IPS-20b (cell line): ENCODE measurements around the gene PRPS1.
A peak's percentile ranks its signal among the peaks of the same experiment; 100 is the strongest.
"Not testable (repeated sequence)": the region's sequence is repeated elsewhere in the genome, so short reads cannot be mapped to it uniquely, and the experiment has no call there.

Source experiments
- H3K27ac ChIP-seq: one replicate; pipeline ENCODE4 v1.5.1; 2013; ENCODE audit warnings: low read length
- H3K27me3 ChIP-seq: 2 replicates; pipeline ENCODE4 v1.6.1; 2013; ENCODE audit warnings: mild to moderate bottlenecking, low read length, inconsistent platforms; ENCODE audit not compliant: insufficient read depth
- H3K36me3 ChIP-seq: 2 replicates; pipeline ENCODE4 v1.6.1; 2013; ENCODE audit warnings: low read depth, mild to moderate bottlenecking, inconsistent platforms, low read length, moderate library complexity; ENCODE audit not compliant: insufficient read depth
- H3K4me1 ChIP-seq: 2 replicates; pipeline ENCODE4 v1.6.1; 2013; ENCODE audit warnings: mild to moderate bottlenecking, control low read depth, inconsistent platforms, low read length, moderate library complexity; ENCODE audit not compliant: insufficient read depth
- H3K4me3 ChIP-seq: 2 replicates; pipeline ENCODE4 v1.5.1; 2013; ENCODE audit warnings: mild to moderate bottlenecking, low read length, inconsistent platforms
- H3K9ac ChIP-seq: 2 replicates; pipeline ENCODE4 v1.6.1; 2013; ENCODE audit warnings: low read depth, mild to moderate bottlenecking, inconsistent platforms, low read length, moderate library complexity
- H3K9me3 ChIP-seq: 2 replicates; pipeline ENCODE4 v1.6.1; 2013; ENCODE audit warnings: mild to moderate bottlenecking, low read depth, low read length, inconsistent platforms; ENCODE audit not compliant: insufficient read depth

The PRPS1 gene

GRCh38 chrX:107667426-107667825 lies 39.1 kb downstream of the PRPS1 start:
- Histone ChIP-seq H3K4me3 (no peak overlapping the region), H3K9me3 (no peaks in the 10 kb centered on the region)

GRCh38 chrX:107668710-107669109 lies 40.4 kb downstream of the PRPS1 start:
- not testable (repeated sequence) for H3K36me3 ChIP-seq, H3K27ac ChIP-seq, H3K27me3 ChIP-seq, H3K9ac ChIP-seq, H3K4me3 ChIP-seq, H3K4me1 ChIP-seq, H3K9me3 ChIP-seq

More at GRCh38 chrX:107667426-107667825, 39.1 kb downstream of the PRPS1 start:
- H3K27me3 ChIP-seq = no peaks in the 10 kb centered on the region
- no peak overlapping the region for H3K9ac ChIP-seq
- H3K36me3 ChIP-seq = no peaks in the 10 kb centered on the region
- H3K27ac ChIP-seq = no peak overlapping the region
- no peaks in the 10 kb centered on the region for H3K4me1 ChIP-seq

GRCh38 chrX:107669261-107669660 lies 41.0 kb downstream of the PRPS1 start:
- no peaks in the 10 kb centered on the region for H3K27me3 ChIP-seq
- H3K27ac ChIP-seq = no peak overlapping the region
- no peaks in the 10 kb centered on the region for H3K9me3 ChIP-seq
- H3K4me3 ChIP-seq = no peak overlapping the region
- H3K4me1 ChIP-seq = no peaks in the 10 kb centered on the region
- H3K36me3 ChIP-seq = no peaks in the 10 kb centered on the region
- no peak overlapping the region for H3K9ac ChIP-seq

GRCh38 chrX:107669885-107670628 lies 41.7 kb downstream of the PRPS1 start:
- Histone ChIP-seq H3K9me3 (no peaks in the 10 kb centered on the region), H3K27ac (no peak overlapping the region), H3K27me3 (no peaks in the 10 kb centered on the region), H3K4me3 (no peak overlapping the region), H3K4me1 (no peaks in the 10 kb centered on the region), H3K9ac (no peak overlapping the region), H3K36me3 (no peaks in the 10 kb centered on the region)

GRCh38 chrX:107671256-107671655 lies 42.9 kb downstream of the PRPS1 start:
- not testable (repeated sequence) for H3K4me3 ChIP-seq, H3K9ac ChIP-seq, H3K9me3 ChIP-seq, H3K4me1 ChIP-seq, H3K27ac ChIP-seq, H3K27me3 ChIP-seq, H3K36me3 ChIP-seq

- Histone ChIP-seq H3K4me1 (no peaks in the 10 kb centered on the region; the same call in 1 of the 2 replicates), H3K4me3 (peak overlapping the region; percentile 13; the same call in 1 of the 2 replicates), H3K9ac (no peak overlapping the region), H3K27ac (no peak overlapping the region), H3K9me3 (no peaks in the 10 kb centered on the region), H3K36me3 (no peaks in the 10 kb centered on the region), H3K27me3 (no peaks in the 10 kb centered on the region)
These were observed 44.7 kb downstream of the PRPS1 start for GRCh38 chrX:107672955-107673378.

- no peak overlapping the region for H3K27ac ChIP-seq
- H3K27me3 ChIP-seq = no peaks in the 10 kb centered on the region
- H3K36me3 ChIP-seq = no peaks in the 10 kb centered on the region
- H3K9ac ChIP-seq = no peak overlapping the region
- H3K9me3 ChIP-seq = no peaks in the 10 kb centered on the region
- no peaks in the 10 kb centered on the region; the same call in 1 of the 2 replicates for H3K4me1 ChIP-seq
- H3K4me3 ChIP-seq = no peak overlapping the region
These were observed 45.1 kb downstream of the PRPS1 start for GRCh38 chrX:107673431-107673830.

GRCh38 chrX:107673933-107674479 lies 45.7 kb downstream of the PRPS1 start:
- no peak overlapping the region for H3K4me3 ChIP-seq
- H3K27ac ChIP-seq = no peak overlapping the region
- no peak overlapping the region for H3K9ac ChIP-seq
- H3K4me1 ChIP-seq = no peaks in the 10 kb centered on the region; the same call in 1 of the 2 replicates
- no peaks in the 10 kb centered on the region for H3K9me3 ChIP-seq
- no peaks in the 10 kb centered on the region for H3K27me3 ChIP-seq
- no peaks in the 10 kb centered on the region for H3K36me3 ChIP-seq

GRCh38 chrX:107674480-107675364 lies 46.4 kb downstream of the PRPS1 start:
- no peaks in the 10 kb centered on the region for H3K9me3 ChIP-seq
- no peak overlapping the region for H3K9ac ChIP-seq
- no peaks in the 10 kb centered on the region for H3K36me3 ChIP-seq
- H3K4me1 ChIP-seq = no peaks in the 10 kb centered on the region; the same call in 1 of the 2 replicates
- H3K27me3 ChIP-seq = no peaks in the 10 kb centered on the region
- no peak overlapping the region for H3K27ac ChIP-seq
- no peak overlapping the region for H3K4me3 ChIP-seq

- Histone ChIP-seq H3K9me3 (no peaks in the 10 kb centered on the region), H3K27ac (no peak overlapping the region), H3K9ac (no peak overlapping the region), H3K4me3 (no peak overlapping the region), H3K27me3 (no peaks in the 10 kb centered on the region), H3K4me1 (no peaks in the 10 kb centered on the region; the same call in 1 of the 2 replicates), H3K36me3 (no peaks in the 10 kb centered on the region)
These were observed 47.0 kb downstream of the PRPS1 start for GRCh38 chrX:107675365-107675654.

GRCh38 chrX:107675823-107676555 lies 47.7 kb downstream of the PRPS1 start:
- H3K4me3 ChIP-seq = no peak overlapping the region
- H3K9ac ChIP-seq = no peak overlapping the region
- H3K4me1 ChIP-seq = no peaks in the 10 kb centered on the region; the same call in 1 of the 2 replicates
- no peaks in the 10 kb centered on the region for H3K9me3 ChIP-seq
- H3K36me3 ChIP-seq = no peaks in the 10 kb centered on the region
- no peaks in the 10 kb centered on the region for H3K27me3 ChIP-seq
- H3K27ac ChIP-seq = no peak overlapping the region
